Small intestine (tissue), 7 donors: ENCODE results near the gene HECTD4. TPM values are rescaled to one million over a fixed set of nuclear protein-coding genes. Genes with fewer than 3 reads are reported as not detected.
"Not testable (repeated sequence)": the region's sequence is repeated elsewhere in the genome, so short reads cannot be mapped to it uniquely, and the experiment has no call there.

ENCODE experiments used
- DNase-seq, 2 donors: peaks; one replicate each; pipeline versions ENCODE4 v3.0.0 to v3.0.0-alpha.2; 2013
- FAIRE-seq: peaks from 2 replicates; lab custom pipeline; 2012; peaks lifted over from hg19 to GRCh38; lab: Jason Lieb, UNC
- H3K27ac ChIP-seq, 3 donors: one replicate each; pipeline ENCODE4 v1.5.1; 2013; ENCODE audit warnings: low read length in 2 of 3, mild to moderate bottlenecking in 2 of 3, control low read depth in 1 of 3, inconsistent platforms in 1 of 3, low read depth in 1 of 3, moderate library complexity in 1 of 3
- H3K27me3 ChIP-seq, 3 donors: one replicate each; pipeline ENCODE4 v1.6.1; 2013; ENCODE audit warnings: low read length in 3 of 3, inconsistent platforms in 1 of 3; ENCODE audit not compliant: control insufficient read depth in 3 of 3, insufficient read depth in 3 of 3
- H3K36me3 ChIP-seq, 3 donors: one replicate each; pipeline ENCODE4 v1.6.1; 2013; ENCODE audit warnings: low read length in 3 of 3, inconsistent platforms in 1 of 3, low read depth in 1 of 3, mild to moderate bottlenecking in 1 of 3, moderate library complexity in 1 of 3; ENCODE audit not compliant: control insufficient read depth in 3 of 3, insufficient read depth in 2 of 3
- H3K4me1 ChIP-seq, 3 donors: one replicate each; pipeline ENCODE4 v1.6.1; 2013; ENCODE audit warnings: low read length in 2 of 3, inconsistent platforms in 1 of 3, low read depth in 1 of 3, mild to moderate bottlenecking in 1 of 3, moderate library complexity in 1 of 3; ENCODE audit not compliant: control insufficient read depth in 3 of 3, insufficient read depth in 2 of 3
- H3K4me3 ChIP-seq, 3 donors: one replicate each; pipeline ENCODE4 v1.5.1; 2013; ENCODE audit warnings: low read length in 3 of 3, control low read depth in 1 of 3, inconsistent platforms in 1 of 3, low read depth in 1 of 3, mild to moderate bottlenecking in 1 of 3, moderate library complexity in 1 of 3
- H3K9me3 ChIP-seq, 2 donors: one replicate each; pipeline ENCODE4 v1.6.1; 2013; ENCODE audit warnings: low read depth in 1 of 2, low read length in 1 of 2; ENCODE audit not compliant: control insufficient read depth in 2 of 2, insufficient read depth in 1 of 2
- WGBS, 3 donors: extraction: QIAGEN DNeasy Blood & Tissue Kit; methylation state at CpG; one replicate each; pipeline ENCODE4 v1.1.7; 2013; 5-methylcytosine and 5-hydroxymethylcytosine counted together
- polyA plus RNA-seq, 4 donors: library from polyadenylated mRNA; stranded (reverse) in 3 of 4; unstranded in 1 of 4; fragments of 200-250 nt in 3 of 4; fragments of 120-200 nt in 1 of 4; gene quantifications; one replicate each; pipeline versions ENCODE4 v1.2.1 to v1.2.3, GENCODE V29; 2013
- donor health status: healthy with polysubstance abuse.
- donor health status: control.
- donor health status: control.
- donor health status: Bipolar disorder and iron deficiency.
- donor health status: healthy.

The HECTD4 gene
- polyA plus RNA-seq, 4 donors = 6.1 to 33.4 (median 11.4) TPM

GRCh38 chr12:112234303-112234702 is 147.9 kb downstream of the HECTD4 start:
- Histone ChIP-seq H3K4me1 (no peaks in the 10 kb centered on the region), H3K27ac (no peak overlapping the region), H3K27me3 (peaks cover 0 to 1% (median 0%) of the 10 kb centered on the region in 3 donors), H3K36me3 (peaks cover 2 to 45% (median 14%) of the 10 kb centered on the region in 3 donors), H3K4me3 (no peak overlapping the region), H3K9me3 (no peaks in the 10 kb centered on the region)
- WGBS, 3 donors = 81 to 100% (median 98%) methylated on average over 2 of the region's 2 CpGs
- DNase-seq (no peak), FAIRE-seq (no peak)

DNA sequence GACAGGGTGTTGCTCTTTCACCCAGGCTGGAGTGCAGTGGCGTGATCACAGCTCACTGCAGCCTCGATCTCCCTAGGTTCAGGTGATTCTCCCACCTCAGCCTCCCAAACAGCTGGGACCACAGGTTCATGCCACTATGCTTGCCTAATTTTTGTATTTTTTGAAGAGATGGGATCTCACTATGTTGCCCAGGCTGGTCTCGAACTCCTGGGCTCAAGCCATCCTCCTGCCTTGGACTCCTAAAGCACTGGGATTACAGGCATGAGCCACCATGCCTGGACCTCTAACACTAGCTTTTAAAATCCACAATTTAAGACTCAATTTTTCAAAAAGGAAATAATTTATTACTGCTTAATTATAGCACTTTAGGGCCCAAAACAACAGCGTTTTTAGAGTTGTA is 149.0 kb downstream of the HECTD4 start:
- Histone ChIP-seq H3K36me3 (peaks cover 2 to 39% (median 15%) of the 10 kb centered on the region in 3 donors), H3K9me3 (no peaks in the 10 kb centered on the region), H3K27ac (no peak overlapping the region), H3K4me3 (no peak overlapping the region), H3K4me1 (no peaks in the 10 kb centered on the region), H3K27me3 (peaks cover 0 to 1% (median 0%) of the 10 kb centered on the region in 3 donors)
- DNase-seq (no peak), FAIRE-seq (no peak)
- WGBS, 3 donors = 94 to 96% (median 95%) methylated on average over 4 of the region's 4 CpGs

GRCh38 chr12:112230136-112230535 is 152.1 kb downstream of the HECTD4 start:
- H3K9me3 ChIP-seq = no peaks in the 10 kb centered on the region

GRCh38 chr12:112226768-112227167 is 155.5 kb downstream of the HECTD4 start:
- Histone ChIP-seq H3K4me3 (no peak overlapping the region), H3K9me3 (no peaks in the 10 kb centered on the region), H3K4me1 (no peaks in the 10 kb centered on the region), H3K36me3 (peaks cover 0 to 33% (median 11%) of the 10 kb centered on the region in 3 donors), H3K27ac (no peak overlapping the region), H3K27me3 (no peaks in the 10 kb centered on the region)
- FAIRE-seq = no peak
- no peak for DNase-seq
- WGBS, 3 donors = 87 to 96% (median 94%) methylated on average over 3 of the region's 3 CpGs

More at GRCh38 chr12:112230136-112230535, 152.1 kb downstream of the HECTD4 start:
- H3K27ac ChIP-seq = no peak overlapping the region
- DNase-seq (no peak), FAIRE-seq (no peak)
- no peaks in the 10 kb centered on the region for H3K27me3 ChIP-seq
- peaks cover 2 to 35% (median 13%) of the 10 kb centered on the region in 3 donors for H3K36me3 ChIP-seq
- H3K4me1 ChIP-seq = no peaks in the 10 kb centered on the region
- WGBS, 3 donors = 70 to 92% (median 92%) methylated on average over 4 of the region's 4 CpGs
- H3K4me3 ChIP-seq = no peak overlapping the region

DNA sequence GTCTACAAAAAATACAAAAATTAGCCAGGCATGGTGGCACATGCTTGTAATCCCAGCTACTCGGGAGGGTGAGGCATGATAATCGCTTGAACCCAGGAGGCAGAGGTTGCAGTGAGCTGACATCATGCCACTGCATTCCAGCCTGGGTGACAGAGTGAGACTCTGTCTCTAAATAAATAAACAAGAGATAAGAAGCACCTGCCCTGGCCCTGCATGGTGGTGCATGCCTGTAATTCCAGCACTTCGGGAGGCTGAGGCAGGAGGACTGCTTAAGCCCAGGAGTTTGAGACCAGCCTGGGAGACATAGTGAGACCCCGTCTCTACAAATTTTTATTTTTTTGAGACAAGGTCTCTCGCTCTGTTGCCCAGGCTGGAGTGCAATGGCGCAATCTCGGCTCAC is 161.6 kb downstream of the HECTD4 start:
- H3K4me3 ChIP-seq = not testable (repeated sequence)

GRCh38 chr12:112219195-112219594 is 163.0 kb downstream of the HECTD4 start:
- Histone ChIP-seq H3K27me3 (no peaks in the 10 kb centered on the region), H3K4me3 (no peak overlapping the region), H3K27ac (no peak overlapping the region), H3K9me3 (no peaks in the 10 kb centered on the region), H3K36me3 (peaks cover 0 to 45% (median 8%) of the 10 kb centered on the region in 3 donors), H3K4me1 (no peaks in the 10 kb centered on the region)
- 62 to 87% (median 85%) methylated on average over 11 of the region's 11 CpGs for WGBS, 3 donors
- DNase-seq (no peak), FAIRE-seq (no peak)

More for the DNA sequence above, 161.6 kb downstream of the HECTD4 start:
- peaks cover 0 to 38% (median 8%) of the 10 kb centered on the region in 3 donors for H3K36me3 ChIP-seq
- not testable (repeated sequence) for FAIRE-seq, H3K9me3 ChIP-seq, H3K4me1 ChIP-seq, H3K27ac ChIP-seq, H3K27me3 ChIP-seq, DNase-seq
- WGBS, 3 donors = 67 to 81% (median 75%) methylated on average over 7 of the region's 7 CpGs

DNA sequence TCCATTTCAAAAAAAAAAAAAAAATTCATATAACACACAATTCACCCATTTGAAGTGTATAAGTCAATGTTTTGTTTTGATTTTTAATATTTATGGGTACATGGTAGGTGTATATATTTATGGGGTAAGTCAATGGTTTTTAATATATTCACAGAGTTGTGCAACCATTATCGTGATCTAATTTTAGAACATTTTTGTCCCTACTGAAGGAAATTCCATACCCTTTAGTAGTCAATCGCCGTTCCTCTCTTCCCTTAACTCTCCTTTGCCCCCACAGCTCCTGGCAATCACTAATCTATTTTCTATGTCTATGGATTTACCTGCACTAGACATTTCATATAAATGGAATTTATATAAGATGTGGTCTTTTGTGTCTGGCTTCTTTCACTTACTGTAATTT is 164.1 kb downstream of the HECTD4 start:
- Histone ChIP-seq H3K4me3 (no peak overlapping the region), H3K4me1 (no peaks in the 10 kb centered on the region), H3K36me3 (peaks cover 0 to 48% (median 8%) of the 10 kb centered on the region in 3 donors), H3K27me3 (no peaks in the 10 kb centered on the region), H3K27ac (no peak overlapping the region), H3K9me3 (no peaks in the 10 kb centered on the region)
- no peak for DNase-seq
- 90 to 92% (median 91%) methylated on average over 3 of the region's 3 CpGs for WGBS, 3 donors
- no peak for FAIRE-seq

DNA sequence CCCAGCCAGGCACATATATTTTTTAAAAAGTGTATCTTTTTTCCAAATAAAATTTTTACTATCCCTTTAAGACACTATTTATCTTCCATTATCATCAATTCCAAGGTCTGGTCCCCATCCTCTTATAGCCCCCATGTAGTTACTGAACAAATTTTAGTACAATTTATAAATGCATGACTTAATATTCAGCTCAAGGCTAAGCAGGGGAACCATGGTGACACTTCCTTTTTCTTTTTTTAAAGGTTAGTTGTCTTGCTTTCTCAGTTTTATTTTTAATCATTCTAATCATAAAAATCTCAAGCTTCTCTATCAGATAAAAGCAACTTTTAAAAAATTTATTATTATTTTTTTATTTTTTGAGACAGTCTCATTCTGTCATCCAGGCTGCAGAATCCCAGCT is 164.6 kb downstream of the HECTD4 start:
- no peak overlapping the region for H3K27ac ChIP-seq
- no peaks in the 10 kb centered on the region for H3K9me3 ChIP-seq
- H3K4me1 ChIP-seq = no peaks in the 10 kb centered on the region
- FAIRE-seq = no peak
- H3K4me3 ChIP-seq = no peak overlapping the region
- H3K36me3 ChIP-seq = peaks cover 0 to 45% (median 8%) of the 10 kb centered on the region in 3 donors
- no peaks in the 10 kb centered on the region for H3K27me3 ChIP-seq
- DNase-seq = no peak

- no peak overlapping the region for H3K4me3 ChIP-seq
- peaks cover 0 to 47% (median 14%) of the 10 kb centered on the region in 3 donors for H3K36me3 ChIP-seq
- 86 to 96% (median 92%) methylated on average over 7 of the region's 7 CpGs for WGBS, 3 donors
- H3K4me1 ChIP-seq = no peaks in the 10 kb centered on the region
- FAIRE-seq = no peak
- H3K27ac ChIP-seq = no peak overlapping the region
- no peaks in the 10 kb centered on the region for H3K9me3 ChIP-seq
- DNase-seq = no peak
- no peaks in the 10 kb centered on the region for H3K27me3 ChIP-seq
Observed at GRCh38 chr12:112216223-112216622, 166.0 kb downstream of the HECTD4 start.
